IMR-90 (cell line): Measurements from ENCODE around the gene PAN2. TPM values are rescaled to one million over a fixed set of nuclear protein-coding genes. Genes with fewer than 3 reads are reported as not detected.

Source experiments
- ATAC-seq: fragments of 200-7000 bp; cut with Tn5 transposase; 2 replicates; pipeline ENCODE4 v1.9.1; 2020; ENCODE audit warnings: low read depth, mild to moderate bottlenecking, moderate library complexity
- BruUV-seq: library from RNA; stranded (reverse); fragments of 400-500 nt; replicated peaks from 2 replicates; lab custom pipeline; 2021; lab: Mats Ljungman, UMichigan
- CTCF ChIA-PET: fragments of 300-600 bp; formaldehyde crosslinking; extraction: SDS; loops from one replicate; lab custom pipeline; 2021; ENCODE audit warnings: antibody characterized with exemption; lab: Yijun Ruan, JAX
- POLR2A ChIA-PET: fragments of 300-600 bp; sonication (Branson Sonifier 250); formaldehyde crosslinking; loops from one replicate; lab custom pipeline; 2022; ENCODE audit warnings: antibody characterized with exemption; ENCODE audit not compliant: unreplicated experiment; lab: Charles Lee
- DNase-seq: peaks from one replicate; pipeline ENCODE4 v3.0.0; 2013
- H2AFZ ChIP-seq: replicated peaks from 2 replicates; pipeline ENCODE3; 2013; ENCODE audit warnings: low read length, mild to moderate bottlenecking; ENCODE audit not compliant: poor library complexity
- H2AK5ac ChIP-seq: 2 replicates; pipeline ENCODE4 v1.6.1; 2013; ENCODE audit warnings: low read depth, low read length, inconsistent platforms
- H2AK9ac ChIP-seq: replicated peaks from 2 replicates; pipeline ENCODE3; 2013; ENCODE audit warnings: mild to moderate bottlenecking, low read depth, low read length, moderate library complexity; ENCODE audit not compliant: poor library complexity
- H2BK120ac ChIP-seq: 2 replicates; pipeline ENCODE4 v1.6.1; 2013; ENCODE audit warnings: low read depth, low read length, inconsistent platforms
- H2BK15ac ChIP-seq: 3 replicates; pipeline ENCODE4 v1.6.1; 2013; ENCODE audit warnings: low read depth, low read length, inconsistent platforms
- H2BK20ac ChIP-seq: 2 replicates; pipeline ENCODE4 v1.6.1; 2013; ENCODE audit warnings: low read depth, mild to moderate bottlenecking, inconsistent platforms, low read length, moderate library complexity
- H2BK5ac ChIP-seq: 2 replicates; pipeline ENCODE4 v1.6.1; 2013; ENCODE audit warnings: mild to moderate bottlenecking, low read depth, low read length, inconsistent platforms; ENCODE audit not compliant: poor library complexity, severe bottlenecking
- H3K14ac ChIP-seq: replicated peaks from 2 replicates; pipeline ENCODE4 v1.6.1; 2013; ENCODE audit warnings: low read depth, low read length, inconsistent platforms
- H3K18ac ChIP-seq: 2 replicates; pipeline ENCODE4 v1.6.1; 2013; ENCODE audit warnings: low read depth, low read length, control low read depth
- H3K23ac ChIP-seq: 2 replicates; pipeline ENCODE4 v1.6.1; 2013; ENCODE audit warnings: low read depth, low read length, inconsistent platforms
- H3K27ac ChIP-seq: 2 replicates; pipeline ENCODE4 v1.5.1; 2013; ENCODE audit warnings: mild to moderate bottlenecking, control low read depth, low read length; ENCODE audit not compliant: insufficient read depth
- H3K27me3 ChIP-seq: 2 replicates; pipeline ENCODE4 v1.6.1; 2013; ENCODE audit warnings: low read length; ENCODE audit not compliant: control insufficient read depth, insufficient read depth
- H3K36me3 ChIP-seq: 2 replicates; pipeline ENCODE4 v1.6.1; 2013; ENCODE audit warnings: low read length, mixed read lengths; ENCODE audit not compliant: control insufficient read depth, insufficient read depth
- H3K4ac ChIP-seq: 2 replicates; pipeline ENCODE4 v1.6.1; 2013; ENCODE audit warnings: low read depth, low read length, inconsistent platforms
- H3K4me1 ChIP-seq: 2 replicates; pipeline ENCODE4 v1.6.1; 2013; ENCODE audit warnings: low read length, mixed read lengths; ENCODE audit not compliant: control insufficient read depth, insufficient read depth
- H3K4me2 ChIP-seq: 2 replicates; pipeline ENCODE4 v1.6.1; 2013; ENCODE audit warnings: low read depth, mild to moderate bottlenecking, control low read depth, low read length, moderate library complexity
- H3K4me3 ChIP-seq: 2 replicates; pipeline ENCODE4 v1.5.1; 2013; ENCODE audit warnings: low read depth, mild to moderate bottlenecking, control low read depth, low read length, moderate library complexity; ENCODE audit not compliant: insufficient read depth
- H3K56ac ChIP-seq: 2 replicates; pipeline ENCODE4 v1.6.1; 2013; ENCODE audit warnings: low read length, inconsistent platforms; ENCODE audit not compliant: insufficient read depth; ENCODE audit errors: extremely low read depth
- H3K79me1 ChIP-seq, 2 experiments: 2 replicates each; pipeline ENCODE4 v1.6.1; 2013; ENCODE audit warnings: low read length in 2 of 2, inconsistent platforms in 1 of 2, low read depth in 1 of 2
- H3K9ac ChIP-seq: 2 replicates; pipeline ENCODE4 v1.6.1; 2013; ENCODE audit warnings: low read depth, low read length, control low read depth
- H3K9me1 ChIP-seq: 2 replicates; pipeline ENCODE4 v1.6.1; 2013; ENCODE audit warnings: low read length, inconsistent platforms; ENCODE audit not compliant: insufficient read depth
- H3K9me3 ChIP-seq: 2 replicates; pipeline ENCODE4 v1.6.1; 2013; ENCODE audit warnings: low read length; ENCODE audit not compliant: control insufficient read depth, insufficient read depth
- H4K20me1 ChIP-seq: 2 replicates; pipeline ENCODE4 v1.6.1; 2013; ENCODE audit warnings: low read length, inconsistent platforms; ENCODE audit not compliant: insufficient read depth
- H4K5ac ChIP-seq: 2 replicates; pipeline ENCODE4 v1.6.1; 2013; ENCODE audit warnings: mild to moderate bottlenecking, low read depth, low read length, control low read depth
- H4K8ac ChIP-seq, 2 experiments: 2 replicates each; pipeline ENCODE4 v1.6.1; 2013; ENCODE audit warnings: low read depth in 2 of 2, low read length in 2 of 2, control low read depth in 1 of 2, inconsistent platforms in 1 of 2
- H4K91ac ChIP-seq: 2 replicates; pipeline ENCODE4 v1.6.1; 2013; ENCODE audit warnings: low read depth, low read length, inconsistent platforms; ENCODE audit not compliant: insufficient read depth
- BHLHE40 ChIP-seq: fragments of 150-350 bp; IDR thresholded peaks from 2 replicates; pipeline ENCODE4 v1.6.1; 2016; ENCODE audit warnings: mild to moderate bottlenecking, low read depth, low read length
- CEBPB ChIP-seq: IDR thresholded peaks from 2 replicates; pipeline ENCODE4 v1.6.1; 2012; ENCODE audit warnings: low read depth, low read length, improper control_type of control experiment
- ELK1 ChIP-seq: fragments of 150-350 bp; IDR thresholded peaks from 2 replicates; pipeline ENCODE4 v1.6.1; 2016; ENCODE audit warnings: low read depth, mild to moderate bottlenecking, low read length, moderate library complexity, borderline replicate concordance
- FOS ChIP-seq: fragments of 150-350 bp; IDR thresholded peaks from 2 replicates; pipeline ENCODE4 v1.6.1; 2016; ENCODE audit warnings: low read depth, low read length
- MAZ ChIP-seq: IDR thresholded peaks from 2 replicates; pipeline ENCODE4 v1.6.1; 2012; ENCODE audit warnings: low read depth, mild to moderate bottlenecking, low read length, improper control_type of control experiment, moderate library complexity, borderline replicate concordance
- MXI1 ChIP-seq: IDR thresholded peaks from 2 replicates; pipeline ENCODE4 v1.6.1; 2012; ENCODE audit warnings: low read depth, mild to moderate bottlenecking, low read length, moderate library complexity, borderline replicate concordance
- NFE2L2 ChIP-seq: fragments of 150-350 bp; IDR thresholded peaks from 2 replicates; pipeline ENCODE4 v1.6.1; 2016; ENCODE audit warnings: low read depth, mild to moderate bottlenecking, low read length
- POLR2A ChIP-seq: IDR thresholded peaks from 2 replicates; pipeline ENCODE4 v1.6.1; 2012; ENCODE audit warnings: mild to moderate bottlenecking, low read depth, low read length
- RCOR1 ChIP-seq: IDR thresholded peaks from 2 replicates; pipeline ENCODE4 v1.6.1; 2012; ENCODE audit warnings: mild to moderate bottlenecking, low read length, improper control_type of control experiment; ENCODE audit not compliant: insufficient replicate concordance
- RFX5 ChIP-seq: IDR thresholded peaks from 2 replicates; pipeline ENCODE4 v1.8.0; 2012; ENCODE audit warnings: low read depth, mild to moderate bottlenecking, low read length, moderate library complexity
- SMC3 ChIP-seq: fragments of 150-350 bp; IDR thresholded peaks from 2 replicates; pipeline ENCODE4 v1.6.1; 2016; ENCODE audit warnings: low read depth, mild to moderate bottlenecking, antibody characterized with exemption, low read length, moderate library complexity
- USF2 ChIP-seq: fragments of 150-350 bp; IDR thresholded peaks from 2 replicates; pipeline ENCODE4 v1.6.1; 2017; ENCODE audit warnings: mild to moderate bottlenecking, antibody characterized with exemption, low read length, low read depth
- WGBS, 2 experiments: methylation state at CpG; one replicate each; pipeline versions ENCODE4 v1.1.5 to v1.1.7; 2013; ENCODE audit warnings: missing lambda C conversion rate in 2 of 2; ENCODE audit not compliant: insufficient read length in 1 of 2; ENCODE audit errors: extremely low coverage in 2 of 2; 5-methylcytosine and 5-hydroxymethylcytosine counted together
- dilution Hi-C: fragments of 300-500 bp; cut with HindIII; formaldehyde crosslinking; loops from one replicate; pipeline ENCODE4 v1.14.3; 2018; ENCODE audit warnings: low sequenced_read_pairs; ENCODE audit not compliant: unreplicated experiment
- in situ Hi-C: fragments of 300-500 bp; cut with MboI; formaldehyde crosslinking; loops from 3 replicates; pipeline ENCODE4 v1.14.3; 2019; ENCODE audit warnings: low sequenced_read_pairs, inconsistent platforms, mixed read lengths
- intact Hi-C: fragments of 100-400 bp; cut with micrococcal nuclease; formaldehyde crosslinking; loops from 2 replicates; pipeline ENCODE4 v1.10.0; 2022
- polyA plus RNA-seq, 3 experiments: library from polyadenylated mRNA; depleted of rRNA; stranded (reverse); fragments of >200 nt; gene quantifications; 2 replicates each; pipeline ENCODE4 v1.2.3, GENCODE V29; 2012; ENCODE audit warnings: low replicate concordance in 1 of 3
- total RNA-seq: library from RNA; depleted of rRNA; stranded (reverse); fragments of >200 nt; gene quantifications from 2 replicates; pipeline ENCODE4 v1.2.3, GENCODE V29; 2012
- TF ChIP-seq, protein P1 (sequence below): conservative IDR thresholded peaks from 2 replicates; pipeline ENCODE4 v1.5.1; 2012; ENCODE audit warnings: mild to moderate bottlenecking, low read depth, low read length, improper control_type of control experiment

PAN2 gene
- total and polyA plus RNA-seq, 2 of the 4 experiments (the other 2 are of a cell fraction) = 9.7 to 20.2 TPM

DNA sequence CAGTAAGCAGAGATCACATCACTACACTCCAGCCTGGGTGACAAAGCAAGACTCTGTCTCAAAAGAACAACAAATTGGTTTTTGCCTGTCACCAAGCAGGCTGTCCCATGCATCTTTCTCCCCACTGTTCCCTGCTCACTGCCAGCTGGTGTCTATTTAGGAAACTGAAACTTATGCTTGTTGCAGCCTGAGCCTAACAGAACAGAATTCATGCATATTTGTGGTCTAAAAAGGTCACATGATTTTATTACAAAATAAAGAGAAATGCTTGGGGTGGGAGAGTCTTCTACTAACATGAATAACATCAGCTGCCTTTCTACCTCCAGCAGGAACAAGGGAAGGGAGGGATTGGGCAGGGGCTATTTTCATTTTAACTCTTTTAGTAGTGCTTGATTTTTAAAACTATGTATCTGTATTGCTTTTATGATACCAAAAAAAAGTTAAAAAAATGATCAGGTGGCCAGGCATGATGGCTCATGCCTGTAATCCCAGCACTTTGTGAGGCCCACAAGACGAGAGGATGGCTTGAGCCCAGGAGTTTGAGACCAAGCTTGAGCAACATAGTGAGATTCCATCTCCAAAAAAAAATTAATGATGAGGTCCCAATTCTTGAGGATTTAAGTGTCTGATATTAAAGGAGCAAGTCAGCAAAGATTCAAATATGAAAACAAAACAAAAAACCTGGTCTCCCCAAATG, 25.2 kb upstream of the PAN2 start:
- H3K36me3 ChIP-seq = peaks cover 25% of the 10 kb centered on the region
- H2BK20ac ChIP-seq = no peak overlapping the region
- dilution Hi-C loops = no loop called here
- peaks cover 8% of the 10 kb centered on the region; the same call in 1 of the 2 replicates for H3K9me1 ChIP-seq
- peak overlapping the region; percentile 5; the same call in 1 of the 2 replicates for H2BK120ac ChIP-seq
- DNase-seq (peak; percentile 87), ATAC-seq (peak; percentile 25)
- no peaks in the 10 kb centered on the region for H3K9me3 ChIP-seq
- no peaks in the 10 kb centered on the region for H3K4me1 ChIP-seq
- H3K4me3 ChIP-seq = peak overlapping the region; percentile 62
- H4K20me1 ChIP-seq = peaks cover 28% of the 10 kb centered on the region; the same call in 1 of the 2 replicates
- peaks cover 14 to 53% of the 10 kb centered on the region in 2 experiments for H3K79me1 ChIP-seq
- H3K23ac ChIP-seq = peak overlapping the region; percentile 97; the same call in 1 of the 2 replicates
- BruUV-seq = no TSS peak
- intact Hi-C loops = no loop called here
- peak overlapping the region; percentile 85 for H3K27ac ChIP-seq
- peak overlapping the region; percentile 77 for H3K18ac ChIP-seq
- peak overlapping the region; percentile 94 for H3K4ac ChIP-seq
- peak overlapping the region; percentile 28 for H2AK9ac ChIP-seq
- H4K91ac ChIP-seq = peak overlapping the region; percentile 34
- ChIA-PET CTCF (interaction anchor here (1.2 kb wide), 1 partner anchor 49 kb away, joined by 4 read pairs; no protein-coding TSS in a partner anchor), POLR2A (interaction anchor here (0.5 to 1.3 kb wide), 3 partner anchors 90 to 102 kb away, joined by 3 to 5 read pairs (median 3); partner anchors contain the start of gene TIMELESS)
- no peaks in the 10 kb centered on the region for H3K27me3 ChIP-seq
- H4K5ac ChIP-seq = peak overlapping the region; percentile 53
- H3K4me2 ChIP-seq = peak overlapping the region; percentile 88
- H2BK15ac ChIP-seq = no peak overlapping the region; the same call in 2 of the 3 replicates
- peak overlapping the region in 1 of 2 experiments; percentile 29; a peak in 2 of 4 replicates for H4K8ac ChIP-seq
- peak overlapping the region; percentile 96 for H3K14ac ChIP-seq
- peak overlapping the region; percentile 72 for H2BK5ac ChIP-seq
- H2AFZ ChIP-seq = no peak overlapping the region
- in situ Hi-C loops = loop anchor here (10.0 kb wide), 1 partner anchor 106 kb away; the partner anchor contains the start of gene SPRYD4
- peak overlapping the region; percentile 93 for H3K9ac ChIP-seq
- H3K56ac ChIP-seq = peak overlapping the region; percentile 94
- H2AK5ac ChIP-seq = peak overlapping the region; percentile 80; the same call in 1 of the 2 replicates
- WGBS, 2 experiments = no CpG with 5 or more reads among the region's 1 CpG
- TF ChIP-seq RCOR1 (no peak), NFE2L2 (no peak), FOS (no peak), CEBPB (0 out of 2 replicates have a peak, but pooled peaks have one; percentile 49), POLR2A (peak; percentile 51; the same call in 1 of the 2 replicates), USF2 (peak; percentile 65), BHLHE40 (no peak), ELK1 (no peak), RFX5 (no peak), MAZ (no peak), SMC3 (0 out of 2 replicates have a peak, but pooled peaks have one; percentile 10), MXI1 (peak; percentile 59; the same call in 1 of the 2 replicates)
- TF ChIP-seq, protein P1, sequence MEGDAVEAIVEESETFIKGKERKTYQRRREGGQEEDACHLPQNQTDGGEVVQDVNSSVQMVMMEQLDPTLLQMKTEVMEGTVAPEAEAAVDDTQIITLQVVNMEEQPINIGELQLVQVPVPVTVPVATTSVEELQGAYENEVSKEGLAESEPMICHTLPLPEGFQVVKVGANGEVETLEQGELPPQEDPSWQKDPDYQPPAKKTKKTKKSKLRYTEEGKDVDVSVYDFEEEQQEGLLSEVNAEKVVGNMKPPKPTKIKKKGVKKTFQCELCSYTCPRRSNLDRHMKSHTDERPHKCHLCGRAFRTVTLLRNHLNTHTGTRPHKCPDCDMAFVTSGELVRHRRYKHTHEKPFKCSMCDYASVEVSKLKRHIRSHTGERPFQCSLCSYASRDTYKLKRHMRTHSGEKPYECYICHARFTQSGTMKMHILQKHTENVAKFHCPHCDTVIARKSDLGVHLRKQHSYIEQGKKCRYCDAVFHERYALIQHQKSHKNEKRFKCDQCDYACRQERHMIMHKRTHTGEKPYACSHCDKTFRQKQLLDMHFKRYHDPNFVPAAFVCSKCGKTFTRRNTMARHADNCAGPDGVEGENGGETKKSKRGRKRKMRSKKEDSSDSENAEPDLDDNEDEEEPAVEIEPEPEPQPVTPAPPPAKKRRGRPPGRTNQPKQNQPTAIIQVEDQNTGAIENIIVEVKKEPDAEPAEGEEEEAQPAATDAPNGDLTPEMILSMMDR = no peak
